HG03521 (cell line): ENCODE measurements around the gene AP1S1.
"Not testable (repeated sequence)": the region's sequence is repeated elsewhere in the genome, so short reads cannot be mapped to it uniquely, and the experiment has no call there.

Source experiments
- ATAC-seq: cut with Tn5 transposase; IDR thresholded peaks from one replicate; pipeline ENCODE4 v1.9.1; 2021; ENCODE audit warnings: mild to moderate bottlenecking, moderate library complexity; ENCODE audit not compliant: unreplicated experiment

The AP1S1 gene

DNA sequence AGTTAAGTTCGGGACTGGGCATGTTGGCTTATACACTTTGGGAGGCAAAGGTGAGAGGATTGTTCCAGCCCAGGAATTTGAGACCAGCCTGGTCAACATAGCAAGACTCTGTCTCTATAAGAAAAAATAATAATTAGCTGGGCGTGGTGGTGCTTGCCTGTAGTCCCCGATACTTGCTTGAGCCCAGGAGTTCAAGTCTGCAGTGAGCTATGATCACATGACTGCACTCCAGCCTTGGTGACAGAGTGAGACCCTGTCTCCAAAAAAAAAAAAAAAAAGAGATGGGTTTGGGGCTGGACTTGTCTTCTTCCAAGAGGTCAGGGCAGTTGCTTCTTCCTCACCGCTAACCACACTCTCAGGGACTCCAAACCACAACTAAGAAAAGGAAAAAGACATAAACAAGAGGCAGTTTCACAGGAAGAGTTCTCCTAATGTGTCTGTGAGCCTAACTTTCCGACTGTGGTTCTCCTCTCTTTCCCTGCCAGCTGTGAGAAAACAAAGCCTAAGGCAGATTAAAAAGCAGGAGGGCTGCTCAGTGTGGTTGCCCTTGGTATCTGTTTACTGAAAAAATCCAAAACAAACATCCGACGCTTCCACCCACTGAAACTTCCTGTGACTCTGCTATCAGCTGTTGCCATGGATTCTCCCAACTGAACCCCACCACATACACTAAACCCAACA lies 29.8 kb upstream of the AP1S1 start:
- ATAC-seq, result no peak

DNA sequence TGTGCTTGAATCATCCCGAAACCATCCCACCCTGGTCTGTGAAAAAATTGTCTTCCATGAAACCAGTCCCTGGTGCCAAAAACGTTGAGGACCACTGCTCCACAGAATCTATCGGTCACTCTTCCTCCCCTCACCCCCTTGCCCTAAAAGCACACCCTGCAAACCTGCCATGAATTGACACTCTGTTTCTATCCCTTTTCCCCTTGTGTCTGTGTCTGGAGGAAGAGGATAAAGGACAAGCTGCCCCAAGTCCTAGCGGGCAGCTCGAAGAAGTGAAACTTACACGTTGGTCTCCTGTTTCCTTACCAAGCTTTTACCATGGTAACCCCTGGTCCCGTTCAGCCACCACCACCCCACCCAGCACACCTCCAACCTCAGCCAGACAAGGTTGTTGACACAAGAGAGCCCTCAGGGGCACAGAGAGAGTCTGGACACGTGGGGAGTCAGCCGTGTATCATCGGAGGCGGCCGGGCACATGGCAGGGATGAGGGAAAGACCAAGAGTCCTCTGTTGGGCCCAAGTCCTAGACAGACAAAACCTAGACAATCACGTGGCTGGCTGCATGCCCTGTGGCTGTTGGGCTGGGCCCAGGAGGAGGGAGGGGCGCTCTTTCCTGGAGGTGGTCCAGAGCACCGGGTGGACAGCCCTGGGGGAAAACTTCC lies 28.2 kb upstream of the AP1S1 start:
- ATAC-seq, result peak; percentile 55

DNA sequence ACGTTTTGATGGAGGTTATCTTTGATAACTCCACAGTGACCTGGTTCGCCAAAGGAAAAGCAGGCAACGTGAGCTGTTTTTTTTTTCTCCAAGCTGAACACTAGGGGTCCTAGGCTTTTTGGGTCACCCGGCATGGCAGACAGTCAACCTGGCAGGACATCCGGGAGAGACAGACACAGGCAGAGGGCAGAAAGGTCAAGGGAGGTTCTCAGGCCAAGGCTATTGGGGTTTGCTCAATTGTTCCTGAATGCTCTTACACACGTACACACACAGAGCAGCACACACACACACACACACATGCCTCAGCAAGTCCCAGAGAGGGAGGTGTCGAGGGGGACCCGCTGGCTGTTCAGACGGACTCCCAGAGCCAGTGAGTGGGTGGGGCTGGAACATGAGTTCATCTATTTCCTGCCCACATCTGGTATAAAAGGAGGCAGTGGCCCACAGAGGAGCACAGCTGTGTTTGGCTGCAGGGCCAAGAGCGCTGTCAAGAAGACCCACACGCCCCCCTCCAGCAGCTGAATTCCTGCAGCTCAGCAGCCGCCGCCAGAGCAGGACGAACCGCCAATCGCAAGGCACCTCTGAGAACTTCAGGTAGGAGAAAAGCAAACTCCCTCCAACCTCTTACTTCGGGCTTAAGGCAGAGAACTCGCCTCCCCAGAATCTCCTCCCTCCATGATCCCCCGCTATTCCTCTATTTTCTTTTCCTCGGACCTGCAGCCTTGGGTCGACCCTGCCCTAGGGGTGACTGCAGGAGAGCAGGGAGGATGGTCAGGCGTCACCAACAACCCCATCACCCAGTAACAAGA lies 27.4 kb upstream of the AP1S1 start, which contains the start of gene SERPINE1:
Gene SERPINE1 (plus strand): TSS at position 454 of the 809 bp plus-strand sequence. CDS start 1,290 bp downstream, outside the sequence.
- ATAC-seq, result no peak

DNA sequence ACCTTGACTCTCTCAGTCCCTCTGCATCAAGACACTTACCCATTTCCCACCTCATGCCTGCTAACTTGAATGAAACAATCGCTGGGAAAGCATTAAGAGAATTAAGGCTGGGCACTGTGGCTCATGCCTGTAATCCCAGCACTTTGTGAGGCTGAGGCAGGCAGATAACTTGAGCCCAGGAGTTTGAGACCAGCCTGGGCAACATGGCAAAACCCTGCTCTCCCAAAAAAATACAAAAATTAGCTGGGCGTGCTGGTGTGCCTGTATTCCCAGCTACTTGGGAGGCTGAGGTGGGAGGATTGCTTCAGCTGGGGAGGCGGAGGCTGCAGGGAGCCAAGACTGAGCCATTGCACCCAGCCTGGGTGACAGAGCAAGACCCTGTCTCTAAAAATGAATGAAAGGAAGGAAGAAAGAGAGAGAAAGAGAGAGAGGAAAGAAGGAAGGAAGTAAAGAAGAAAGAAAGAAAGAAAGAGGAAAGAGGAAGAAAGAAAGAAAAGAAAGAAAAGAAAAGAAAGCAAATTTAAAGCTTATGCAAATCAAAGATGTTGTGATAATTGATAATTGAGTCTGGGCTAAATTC lies 26.7 kb upstream of the AP1S1 start:
- ATAC-seq, result no peak

DNA sequence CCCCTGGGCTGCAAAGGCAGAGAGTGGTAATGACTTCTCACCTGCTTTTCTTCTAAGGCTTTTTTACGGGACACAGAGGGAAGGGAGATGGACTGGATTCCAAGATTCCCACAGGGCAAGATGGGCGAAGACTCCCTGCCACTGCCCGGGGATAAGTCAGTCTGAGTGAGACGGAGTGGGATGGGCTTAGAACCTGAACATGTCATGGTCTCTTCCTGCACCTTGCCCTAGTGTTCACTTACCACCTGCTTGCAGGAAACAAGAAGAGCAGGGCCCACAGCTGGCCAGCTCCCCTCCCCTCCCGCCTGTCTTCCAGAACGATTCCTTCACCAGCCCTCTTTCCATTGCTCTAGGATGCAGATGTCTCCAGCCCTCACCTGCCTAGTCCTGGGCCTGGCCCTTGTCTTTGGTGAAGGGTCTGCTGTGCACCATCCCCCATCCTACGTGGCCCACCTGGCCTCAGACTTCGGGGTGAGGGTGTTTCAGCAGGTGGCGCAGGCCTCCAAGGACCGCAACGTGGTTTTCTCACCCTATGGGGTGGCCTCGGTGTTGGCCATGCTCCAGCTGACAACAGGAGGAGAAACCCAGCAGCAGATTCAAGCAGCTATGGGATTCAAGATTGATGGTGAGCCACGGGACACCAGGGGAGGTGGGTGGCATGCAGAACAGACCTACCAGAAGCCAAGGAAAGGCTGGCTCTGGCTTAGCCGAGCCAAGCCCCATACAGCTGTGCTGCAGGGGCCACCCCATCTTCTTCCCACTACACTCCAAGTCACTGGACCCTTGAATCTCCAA lies 26.0 kb upstream of the AP1S1 start:
- no peak for ATAC-seq

DNA sequence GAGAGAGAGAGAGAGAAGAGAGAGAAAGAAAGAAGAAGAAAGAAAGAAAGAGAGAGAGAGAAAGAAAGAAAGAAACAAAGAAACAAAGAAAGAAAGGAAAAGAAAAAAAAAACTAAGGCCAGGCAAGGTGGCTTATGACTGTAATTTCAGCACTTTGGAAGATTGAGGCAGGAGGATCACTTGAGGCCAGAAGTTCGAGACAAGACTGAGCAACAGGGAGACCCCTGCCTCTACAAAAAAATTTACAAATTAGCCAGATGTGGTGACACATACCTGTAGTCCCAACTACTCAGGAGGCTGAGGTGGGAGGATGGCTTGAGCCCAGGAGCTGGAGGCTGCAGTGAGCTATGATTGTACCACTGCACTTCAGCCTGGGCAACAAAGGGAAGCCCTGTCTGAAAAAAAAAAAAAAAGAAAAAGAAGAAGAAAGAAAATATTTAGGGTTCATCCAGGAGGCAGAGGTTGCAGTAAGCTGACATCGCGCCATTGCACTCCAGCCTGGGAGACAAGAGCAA lies 24.6 kb upstream of the AP1S1 start:
- no peak for ATAC-seq

DNA sequence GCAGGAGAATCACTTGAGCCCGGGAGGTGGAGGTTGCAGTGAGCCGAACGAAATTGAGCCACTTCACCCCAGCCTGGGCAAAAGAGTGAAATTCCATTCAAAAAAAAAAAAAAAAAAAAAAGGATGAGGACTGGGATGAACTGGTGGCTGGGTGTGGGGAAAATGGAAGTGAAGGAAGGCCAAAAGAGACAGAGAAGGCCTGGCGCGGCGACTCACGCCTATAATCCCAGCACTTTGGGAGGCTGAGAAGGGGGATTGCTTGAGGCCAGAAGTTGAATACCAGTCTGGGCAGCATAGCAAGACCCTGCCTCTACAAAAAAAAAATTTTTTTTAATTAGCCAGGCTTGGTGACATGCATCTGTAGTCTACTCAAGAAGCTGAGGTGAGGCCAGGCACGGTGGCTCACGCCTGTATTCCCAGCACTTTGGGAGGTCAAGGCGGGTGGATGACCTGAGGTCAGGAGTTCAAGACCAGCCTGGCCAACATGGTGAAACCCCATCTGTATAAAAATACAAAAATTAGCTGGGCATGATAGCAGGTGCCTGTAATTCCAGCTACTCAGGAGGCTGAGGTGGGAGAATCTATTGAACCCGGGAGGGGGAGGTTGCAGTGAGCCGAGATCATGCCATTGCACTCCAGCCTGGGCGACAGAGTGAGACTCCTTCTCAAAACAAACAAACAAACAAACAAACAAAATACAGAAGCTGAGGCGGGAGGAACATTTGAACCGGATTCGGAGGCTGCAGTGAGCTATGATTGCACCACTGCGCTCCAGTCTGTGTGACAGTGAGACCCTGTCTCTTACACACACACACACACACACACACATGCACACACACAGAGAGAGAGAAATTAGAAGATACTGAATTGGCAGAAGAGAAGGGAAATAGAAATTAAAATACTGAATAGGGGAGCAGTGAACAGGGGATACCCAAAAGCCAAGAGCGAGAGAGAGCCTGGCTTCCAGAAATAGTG lies 21.4 kb upstream of the AP1S1 start:
- ATAC-seq, result not testable (repeated sequence)

DNA sequence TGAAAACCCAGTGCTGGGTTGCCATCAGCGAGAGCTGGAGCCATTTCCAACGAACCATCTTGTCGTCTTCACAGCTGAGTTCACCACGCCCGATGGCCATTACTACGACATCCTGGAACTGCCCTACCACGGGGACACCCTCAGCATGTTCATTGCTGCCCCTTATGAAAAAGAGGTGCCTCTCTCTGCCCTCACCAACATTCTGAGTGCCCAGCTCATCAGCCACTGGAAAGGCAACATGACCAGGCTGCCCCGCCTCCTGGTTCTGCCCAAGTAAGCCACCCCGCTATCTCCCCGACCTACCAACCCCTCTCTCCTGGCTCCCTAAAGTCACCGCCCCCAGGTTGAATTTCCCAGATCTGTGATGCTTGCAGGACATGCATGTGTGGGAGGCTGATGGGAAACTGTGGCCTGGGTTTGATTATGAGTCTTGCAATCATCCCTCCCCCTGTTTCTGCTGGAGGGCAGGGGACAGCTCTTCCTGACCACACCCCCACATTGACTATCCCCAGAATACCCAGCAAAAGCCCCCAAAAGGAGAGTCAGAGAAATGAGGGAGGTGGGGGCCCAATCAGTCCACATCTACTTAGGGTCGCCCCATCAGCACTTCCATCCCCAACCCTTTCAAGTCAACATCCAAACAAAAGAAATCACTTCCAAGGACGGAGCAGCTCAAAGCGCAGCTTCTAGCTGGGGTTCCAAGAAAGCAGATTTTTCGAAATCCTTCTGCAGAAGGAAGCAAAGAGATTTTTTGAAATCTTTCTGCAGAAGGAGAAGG lies 20.5 kb upstream of the AP1S1 start:
- ATAC-seq, result no peak

DNA sequence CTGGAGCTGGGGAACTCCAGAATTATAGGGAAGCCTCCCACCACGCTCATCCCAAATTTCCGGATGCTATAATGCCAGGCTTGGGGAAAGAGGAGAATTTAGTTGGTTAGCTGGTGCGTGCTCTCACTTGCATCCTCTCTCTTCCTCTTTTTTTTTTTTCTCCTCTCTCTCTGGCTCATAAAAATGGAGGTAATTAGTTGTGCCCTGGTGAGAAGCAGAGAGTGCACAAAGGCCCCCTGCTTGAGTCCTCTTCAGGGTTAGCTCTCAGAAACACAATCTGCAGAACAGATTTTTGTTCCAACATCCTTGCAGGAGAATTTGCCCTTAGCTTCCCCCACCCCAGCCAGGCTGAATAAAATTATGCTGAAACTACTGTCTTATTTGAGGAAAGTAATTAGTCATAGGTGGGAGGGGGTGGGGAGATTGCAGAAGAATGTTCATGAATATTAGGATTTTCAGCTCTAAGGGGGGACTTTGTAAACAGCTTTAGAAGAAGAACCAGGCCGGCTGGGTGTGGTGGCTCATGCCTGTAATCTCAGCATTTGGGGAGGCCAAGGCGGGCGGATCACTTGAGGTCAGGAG lies 19.8 kb upstream of the AP1S1 start:
- ATAC-seq, result no peak

DNA sequence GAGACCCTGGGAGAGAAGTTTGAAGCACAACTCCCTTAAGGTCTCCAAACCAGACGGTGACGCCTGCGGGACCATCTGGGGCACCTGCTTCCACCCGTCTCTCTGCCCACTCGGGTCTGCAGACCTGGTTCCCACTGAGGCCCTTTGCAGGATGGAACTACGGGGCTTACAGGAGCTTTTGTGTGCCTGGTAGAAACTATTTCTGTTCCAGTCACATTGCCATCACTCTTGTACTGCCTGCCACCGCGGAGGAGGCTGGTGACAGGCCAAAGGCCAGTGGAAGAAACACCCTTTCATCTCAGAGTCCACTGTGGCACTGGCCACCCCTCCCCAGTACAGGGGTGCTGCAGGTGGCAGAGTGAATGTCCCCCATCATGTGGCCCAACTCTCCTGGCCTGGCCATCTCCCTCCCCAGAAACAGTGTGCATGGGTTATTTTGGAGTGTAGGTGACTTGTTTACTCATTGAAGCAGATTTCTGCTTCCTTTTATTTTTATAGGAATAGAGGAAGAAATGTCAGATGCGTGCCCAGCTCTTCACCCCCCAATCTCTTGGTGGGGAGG lies 16.5 kb upstream of the AP1S1 start:
- no peak for ATAC-seq

DNA sequence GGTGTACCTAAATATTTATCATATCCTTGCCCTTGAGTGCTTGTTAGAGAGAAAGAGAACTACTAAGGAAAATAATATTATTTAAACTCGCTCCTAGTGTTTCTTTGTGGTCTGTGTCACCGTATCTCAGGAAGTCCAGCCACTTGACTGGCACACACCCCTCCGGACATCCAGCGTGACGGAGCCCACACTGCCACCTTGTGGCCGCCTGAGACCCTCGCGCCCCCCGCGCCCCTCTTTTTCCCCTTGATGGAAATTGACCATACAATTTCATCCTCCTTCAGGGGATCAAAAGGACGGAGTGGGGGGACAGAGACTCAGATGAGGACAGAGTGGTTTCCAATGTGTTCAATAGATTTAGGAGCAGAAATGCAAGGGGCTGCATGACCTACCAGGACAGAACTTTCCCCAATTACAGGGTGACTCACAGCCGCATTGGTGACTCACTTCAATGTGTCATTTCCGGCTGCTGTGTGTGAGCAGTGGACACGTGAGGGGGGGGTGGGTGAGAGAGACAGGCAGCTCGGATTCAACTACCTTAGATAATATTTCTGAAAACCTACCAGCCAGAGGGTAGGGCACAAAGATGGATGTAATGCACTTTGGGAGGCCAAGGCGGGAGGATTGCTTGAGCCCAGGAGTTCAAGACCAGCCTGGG lies 15.9 kb upstream of the AP1S1 start:
- peak; percentile 69 for ATAC-seq

DNA sequence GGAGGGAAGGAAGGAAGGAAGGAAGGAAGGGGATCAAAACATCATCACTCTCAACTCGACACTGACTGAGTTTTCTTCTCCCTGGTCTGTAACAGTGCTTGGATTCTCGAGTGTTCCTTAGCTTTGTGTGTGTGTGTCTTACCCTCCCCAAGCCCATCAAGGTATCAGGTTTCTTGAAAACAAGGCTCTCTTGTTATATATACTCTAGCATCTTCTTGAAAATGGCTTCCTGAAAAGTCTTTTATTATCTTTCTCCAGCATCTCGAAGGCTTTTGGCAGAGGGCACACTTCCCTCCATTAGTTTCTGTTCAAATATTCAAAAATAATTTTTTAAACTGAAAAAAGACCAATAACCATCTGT lies 14.0 kb upstream of the AP1S1 start:
- ATAC-seq, result no peak

DNA sequence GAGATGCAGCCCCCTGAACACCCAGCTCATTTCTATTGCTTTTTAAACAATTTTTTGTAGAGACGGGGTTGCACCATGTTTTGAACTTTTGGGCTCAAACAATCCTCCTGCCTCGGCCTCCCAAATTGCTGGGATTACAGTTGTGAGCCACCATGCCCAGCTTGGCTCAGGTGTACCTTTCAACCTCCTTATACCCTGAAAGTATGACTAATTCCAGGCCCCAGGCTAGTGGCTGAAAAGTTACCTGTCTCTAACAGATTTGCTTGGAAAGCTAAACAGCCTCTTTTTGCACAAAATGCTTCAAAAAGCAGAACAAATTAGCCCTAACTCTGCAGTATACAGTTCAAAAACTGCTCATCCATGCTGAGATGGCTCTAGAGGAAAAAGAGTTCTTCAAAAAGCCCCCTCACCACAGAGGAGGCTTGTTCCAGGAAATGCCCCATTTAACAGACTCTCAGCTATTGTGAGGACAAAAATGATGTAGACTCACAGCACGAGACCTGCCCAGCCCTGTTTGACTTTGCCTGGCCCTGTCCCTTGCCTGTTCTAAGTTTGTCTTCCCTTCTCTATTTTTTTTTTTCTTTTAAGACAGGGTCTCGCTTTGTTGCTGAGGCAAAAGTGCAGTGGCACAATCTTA lies 13.4 kb upstream of the AP1S1 start:
- no peak for ATAC-seq

DNA sequence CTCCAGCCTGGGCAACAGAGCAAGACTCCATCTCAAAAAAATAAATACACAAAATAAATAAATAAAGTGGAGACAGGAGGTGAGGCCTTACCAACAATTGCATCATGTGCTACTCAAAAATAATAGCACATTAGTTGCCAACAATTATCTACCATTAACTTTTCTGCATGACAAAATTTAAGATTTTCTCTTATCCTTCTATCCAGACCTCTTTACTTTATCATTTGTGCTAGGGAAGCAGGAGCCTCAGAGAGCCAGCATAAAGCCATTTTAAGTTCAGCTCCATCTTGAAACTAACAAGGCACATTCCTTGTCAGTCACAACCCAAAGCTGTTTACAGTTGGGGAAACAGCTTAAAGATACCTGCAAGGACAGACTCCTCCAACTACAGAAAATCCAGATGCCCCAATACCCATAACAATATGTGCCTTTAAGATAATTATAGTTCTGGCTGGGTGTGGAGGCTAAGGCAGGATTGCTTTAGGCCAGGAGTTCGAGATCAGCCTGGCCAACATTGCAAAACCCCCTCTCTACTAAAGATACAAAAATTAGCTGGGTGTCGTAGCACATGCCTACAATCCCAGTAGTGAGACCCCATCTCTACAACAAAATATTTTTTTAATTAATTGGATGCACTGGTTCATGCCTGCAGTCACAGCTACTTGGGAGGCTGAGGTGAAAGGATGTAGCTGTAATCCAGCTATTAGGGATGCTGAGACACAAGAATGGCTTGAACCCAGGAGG lies 2.2 kb upstream of the AP1S1 start:
- no peak for ATAC-seq

DNA sequence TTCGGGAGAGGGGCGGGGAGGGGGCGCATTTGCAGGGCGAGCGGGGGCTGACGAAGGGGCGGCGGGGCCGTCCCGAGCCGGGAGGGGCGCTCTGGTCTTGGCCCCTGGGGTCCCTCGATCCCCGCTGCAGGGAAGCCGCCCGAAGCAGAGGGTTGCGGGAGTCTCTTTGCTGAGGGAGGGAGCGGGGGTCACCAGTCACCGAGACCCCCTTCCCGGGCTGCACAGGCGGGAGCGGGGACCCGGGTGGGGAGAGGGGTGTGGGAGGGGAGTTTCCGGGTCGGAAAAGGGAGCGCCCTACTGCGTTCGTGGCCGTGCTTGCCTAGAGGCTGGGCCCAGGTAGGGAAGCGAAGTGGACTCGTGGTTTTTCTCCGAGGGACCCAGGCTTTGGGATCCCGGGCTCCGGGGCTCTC lies 422 bp downstream of the AP1S1 start:
- ATAC-seq, result peak; percentile 9

DNA sequence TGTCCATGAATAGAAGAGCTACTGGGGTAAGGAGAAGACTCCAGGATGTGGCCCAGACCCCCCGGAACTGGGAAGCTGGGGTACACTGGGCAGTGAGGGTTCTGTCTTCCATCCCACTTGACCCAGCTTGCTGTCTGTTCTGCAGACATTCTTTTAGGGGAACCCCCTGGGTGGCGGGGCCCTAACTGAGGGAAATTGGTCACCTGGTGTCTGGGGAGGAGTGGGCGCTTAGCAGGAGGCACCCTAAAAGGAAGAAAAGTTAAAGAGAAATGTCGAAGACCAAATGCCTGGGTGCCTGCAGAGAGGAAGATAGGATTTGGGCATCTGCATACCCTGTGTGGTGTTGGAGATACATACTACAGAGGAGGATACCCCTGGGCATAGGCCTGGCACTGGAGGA lies 1.0 kb downstream of the AP1S1 start:
- ATAC-seq, result no peak
